KOPT-K1 (cell line): ENCODE results near the gene MBD3L4.
"Not testable (repeated sequence)": the region's sequence is repeated elsewhere in the genome, so short reads cannot be mapped to it uniquely, and the experiment has no call there.

Source experiments
- H3K27ac ChIP-seq: fragments of 200-600 bp; sonication (generic); 2 replicates; pipeline ENCODE4 v1.5.1; 2016; ENCODE audit warnings: antibody characterized with exemption, mild to moderate bottlenecking, low read depth, low read length; ENCODE audit not compliant: poor library complexity, severe bottlenecking
- H3K36me3 ChIP-seq: fragments of 200-600 bp; sonication (generic); 2 replicates; pipeline ENCODE4 v1.5.1; 2017; ENCODE audit warnings: antibody characterized with exemption, mild to moderate bottlenecking, low read length, moderate library complexity; ENCODE audit not compliant: insufficient read depth
- H3K9me3 ChIP-seq: fragments of 200-600 bp; sonication (generic); 2 replicates; pipeline ENCODE4 v1.5.1; 2017; ENCODE audit warnings: antibody characterized with exemption, low read length, mild to moderate bottlenecking; ENCODE audit not compliant: insufficient read depth, poor library complexity, severe bottlenecking

MBD3L4 gene

DNA sequence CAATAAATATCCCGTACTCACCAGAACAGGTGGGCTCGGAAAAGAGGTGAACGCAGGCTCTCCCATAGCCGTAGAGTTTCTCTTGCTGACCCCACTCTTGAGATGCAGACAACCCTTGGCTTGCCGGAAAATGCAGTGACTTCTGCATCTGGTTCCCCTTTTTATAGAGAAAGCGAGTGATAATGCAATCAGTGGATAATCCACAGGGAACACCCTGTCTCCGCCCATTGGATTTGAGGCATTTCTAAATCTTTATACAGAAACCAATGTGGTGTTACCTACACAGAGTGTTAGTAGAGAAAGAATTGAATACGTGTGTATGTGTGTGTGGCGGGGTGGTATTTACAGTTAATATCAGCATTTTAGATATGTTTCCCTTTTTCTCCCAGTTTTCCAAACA lies at the start of gene MBD3L4:
TSS of gene MBD3L4 (minus strand) at position 101 of the 400 bp plus-strand sequence. CDS start at position 66, 35 bp downstream.
- H3K36me3 ChIP-seq, H3K27ac ChIP-seq, H3K9me3 ChIP-seq: not testable (repeated sequence)

DNA sequence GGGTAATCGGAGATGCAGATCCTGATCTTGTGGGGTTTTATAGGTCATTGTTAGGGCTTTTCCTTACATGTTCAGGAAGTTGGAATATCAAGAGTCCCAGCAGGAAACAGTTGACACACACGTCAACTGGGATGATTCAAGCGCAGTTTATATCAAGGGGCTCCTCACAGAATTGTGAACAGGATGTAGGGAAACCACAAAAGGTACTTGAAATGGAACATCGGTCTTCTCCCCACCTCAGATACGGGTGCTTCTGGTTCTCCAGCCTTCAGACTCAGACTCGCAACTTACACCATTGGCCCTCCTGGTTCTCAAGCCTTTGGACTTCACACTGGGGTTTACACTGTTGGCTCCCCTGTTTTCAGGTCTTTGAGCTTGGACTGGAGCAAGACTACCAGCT lies 49.0 kb upstream of the MBD3L4 start:
- peaks cover 72% of the 10 kb centered on the region for H3K9me3 ChIP-seq
- peaks cover 24% of the 10 kb centered on the region for H3K36me3 ChIP-seq
- H3K27ac ChIP-seq = no peak overlapping the region

DNA sequence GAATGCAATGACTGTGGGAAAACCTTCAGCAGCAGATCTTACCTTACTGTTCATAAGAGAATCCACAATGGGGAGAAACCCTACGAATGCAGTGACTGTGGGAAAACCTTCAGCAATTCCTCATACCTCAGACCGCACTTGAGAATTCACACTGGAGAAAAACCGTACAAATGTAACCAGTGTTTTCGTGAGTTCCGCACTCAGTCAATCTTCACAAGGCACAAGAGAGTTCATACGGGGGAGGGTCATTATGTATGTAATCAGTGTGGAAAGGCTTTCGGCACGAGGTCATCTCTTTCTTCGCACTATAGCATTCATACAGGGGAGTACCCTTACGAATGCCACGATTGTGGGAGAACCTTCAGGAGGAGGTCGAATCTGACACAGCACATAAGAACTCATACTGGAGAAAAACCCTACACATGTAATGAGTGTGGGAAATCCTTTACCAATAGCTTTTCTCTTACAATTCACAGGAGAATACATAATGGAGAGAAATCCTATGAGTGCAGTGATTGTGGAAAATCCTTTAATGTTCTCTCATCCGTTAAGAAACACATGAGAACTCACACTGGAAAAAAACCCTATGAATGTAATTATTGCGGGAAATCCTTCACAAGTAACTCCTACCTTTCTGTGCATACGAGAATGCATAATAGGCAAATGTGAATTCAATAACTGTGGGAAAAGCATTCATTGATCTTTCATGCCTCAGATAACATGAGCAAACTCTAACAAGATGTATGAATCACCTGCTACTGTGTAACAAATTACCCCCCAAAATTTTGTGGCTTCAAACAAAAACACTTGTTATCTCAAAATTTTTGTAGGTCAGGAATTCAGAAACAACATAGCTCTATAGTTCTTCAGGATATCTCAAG lies 43.3 kb upstream of the MBD3L4 start:
- H3K9me3 ChIP-seq = peaks cover 100% of the 10 kb centered on the region
- H3K36me3 ChIP-seq = peaks cover 76% of the 10 kb centered on the region
- H3K27ac ChIP-seq = no peak overlapping the region

DNA sequence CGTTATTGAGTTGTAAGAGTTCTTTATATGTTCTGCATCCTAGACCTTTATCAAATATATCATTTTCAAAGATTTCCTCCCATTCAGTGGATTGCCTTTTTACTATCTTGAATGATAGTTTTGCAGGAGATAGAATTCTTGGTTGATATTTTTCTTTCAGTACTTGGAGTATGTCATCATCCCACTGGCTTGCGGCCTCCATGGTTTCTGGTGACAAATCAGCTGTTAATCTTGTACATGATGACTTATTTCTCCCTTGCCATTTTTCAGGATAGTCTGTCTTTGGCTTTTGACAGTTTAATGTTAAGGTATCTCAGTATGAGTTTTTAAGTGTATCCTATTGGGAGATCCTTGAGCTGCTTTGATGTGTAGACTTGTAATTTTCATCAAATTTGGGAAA lies 38.0 kb upstream of the MBD3L4 start:
- no peak overlapping the region for H3K27ac ChIP-seq
- H3K36me3 ChIP-seq = peaks cover 100% of the 10 kb centered on the region
- H3K9me3 ChIP-seq = peaks cover 83% of the 10 kb centered on the region

DNA sequence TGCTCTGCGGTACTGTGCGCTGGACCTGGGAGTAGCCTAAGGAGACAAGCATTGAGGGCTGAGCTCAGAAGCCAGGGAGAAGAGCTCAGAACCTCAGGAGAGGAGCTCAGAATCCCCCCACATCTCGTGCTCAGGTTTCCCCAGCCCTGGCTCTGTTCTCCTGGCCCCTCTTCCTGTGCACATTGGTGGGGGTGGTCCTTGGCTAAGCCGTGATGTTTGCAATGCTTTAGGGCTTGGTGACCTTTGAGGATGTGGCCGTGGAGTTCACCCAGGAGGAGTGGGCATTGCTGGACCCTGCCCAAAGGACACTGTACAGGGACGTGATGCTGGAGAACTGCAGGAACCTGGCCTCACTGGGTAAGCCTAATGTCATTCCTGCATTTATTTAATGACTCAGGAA lies 36.2 kb upstream of the MBD3L4 start:
- Histone ChIP-seq H3K27ac (no peak overlapping the region), H3K9me3 (peaks cover 64% of the 10 kb centered on the region), H3K36me3 (peaks cover 97% of the 10 kb centered on the region)

DNA sequence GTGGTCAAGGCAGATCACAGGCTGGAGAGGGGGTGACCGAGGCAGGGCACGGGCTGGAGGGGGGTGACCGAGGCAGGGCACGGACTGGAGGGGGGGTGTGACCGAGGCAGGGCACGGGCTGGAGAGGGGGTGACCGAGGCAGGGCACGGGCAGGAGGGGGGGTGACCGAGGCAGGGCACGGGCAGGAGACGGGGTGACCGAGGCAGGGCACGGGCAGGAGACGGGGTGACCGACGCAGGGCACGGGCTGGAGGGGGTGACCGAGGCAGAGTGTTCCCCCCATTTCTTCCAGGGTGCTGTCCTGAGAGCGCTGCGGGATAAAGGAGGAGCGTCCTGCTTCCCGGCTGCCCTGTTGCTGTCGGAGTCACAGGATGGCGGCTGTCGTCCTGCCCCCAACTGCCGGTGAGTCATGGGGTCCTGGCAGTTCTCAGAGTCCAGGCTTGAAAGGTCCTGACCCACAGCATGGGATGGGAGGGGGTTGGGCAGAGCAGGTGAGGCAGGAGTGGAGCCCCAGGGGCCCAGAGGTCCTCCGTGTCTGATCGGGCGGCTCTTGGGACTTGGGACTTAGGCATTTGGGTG lies 34.8 kb upstream of the MBD3L4 start:
- no peak overlapping the region for H3K27ac ChIP-seq
- H3K36me3 ChIP-seq = peaks cover 90% of the 10 kb centered on the region
- peaks cover 51% of the 10 kb centered on the region for H3K9me3 ChIP-seq

DNA sequence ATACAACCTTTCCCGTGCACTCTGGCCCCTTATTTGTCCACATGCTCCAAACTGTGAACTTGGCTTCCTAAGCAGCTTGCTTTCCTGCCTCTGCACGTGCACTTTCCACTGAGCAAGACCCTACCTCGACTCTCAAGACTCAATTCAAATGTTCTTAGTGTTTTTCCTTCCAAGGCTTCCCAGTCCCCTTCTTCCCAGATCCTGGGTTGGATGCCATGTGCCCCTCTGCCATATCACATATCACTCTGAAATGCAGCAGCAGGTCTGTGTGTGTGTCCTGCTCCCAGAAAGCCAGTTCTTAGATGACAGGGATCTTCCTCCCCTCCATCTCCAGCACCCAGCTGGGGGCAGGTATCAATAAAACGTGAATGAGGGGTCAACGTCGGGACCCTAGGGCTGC lies 32.6 kb upstream of the MBD3L4 start:
- Histone ChIP-seq H3K27ac (no peak overlapping the region), H3K9me3 (peaks cover 28% of the 10 kb centered on the region), H3K36me3 (peaks cover 67% of the 10 kb centered on the region)

DNA sequence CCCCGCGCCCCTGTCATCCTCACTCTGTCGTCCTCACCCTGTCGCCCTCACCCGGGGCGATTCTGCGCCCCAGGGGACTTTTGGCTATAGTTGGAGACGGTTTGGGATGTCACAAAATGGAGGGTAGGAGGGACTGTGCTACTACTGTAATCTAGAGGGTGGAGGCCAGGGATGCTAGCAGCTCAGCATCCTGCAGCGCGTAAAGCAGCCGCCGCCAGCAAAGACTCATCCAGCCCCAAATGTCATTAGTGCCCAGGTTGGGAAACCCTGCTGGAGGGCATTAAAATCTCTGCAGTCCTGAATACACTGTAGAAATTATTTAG lies 29.9 kb upstream of the MBD3L4 start:
- H3K9me3 ChIP-seq = peaks cover 1% of the 10 kb centered on the region
- H3K27ac ChIP-seq = peak overlapping the region; percentile 91
- peaks cover 41% of the 10 kb centered on the region for H3K36me3 ChIP-seq

DNA sequence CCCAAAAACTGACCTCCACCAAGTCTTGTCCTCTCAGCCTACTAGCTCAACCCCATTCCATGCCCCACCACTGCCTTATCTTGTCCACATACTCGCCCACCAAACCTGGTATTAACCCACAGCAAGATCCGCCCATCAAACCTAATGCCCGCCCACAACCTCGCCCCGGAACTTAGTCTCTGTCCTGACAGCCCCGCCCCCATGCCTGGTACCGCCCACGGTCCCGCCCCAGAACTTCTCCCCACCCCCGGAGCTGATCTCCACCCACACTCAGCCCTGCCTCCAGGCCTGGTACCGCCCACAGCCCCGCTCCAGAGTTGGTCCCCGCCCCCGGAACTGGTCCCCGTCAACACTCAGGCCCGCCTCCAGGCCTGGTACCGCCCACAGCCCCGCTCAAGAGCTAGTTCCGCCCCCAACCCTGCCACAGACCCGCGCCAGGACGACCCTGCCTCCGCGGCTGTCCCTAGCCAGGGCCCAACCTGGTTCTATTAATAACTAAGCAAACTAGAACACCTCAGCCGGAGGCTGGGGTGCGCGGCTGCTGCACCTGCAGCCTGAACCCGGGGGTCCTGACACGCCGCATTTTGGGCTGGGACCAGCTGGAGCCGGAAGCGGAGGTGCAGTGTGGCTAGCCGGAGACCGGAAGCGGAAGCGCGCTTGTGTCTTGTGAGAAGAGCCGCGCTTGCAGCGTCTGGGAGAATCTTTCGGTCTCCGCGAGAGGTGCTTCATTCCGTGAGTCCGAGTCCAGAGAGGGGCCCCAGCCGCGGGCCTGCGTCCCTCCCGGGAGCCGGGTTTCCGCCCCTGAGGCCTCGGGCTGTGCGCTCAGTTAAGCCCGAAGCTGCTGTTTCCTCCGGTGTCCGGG lies 29.3 kb upstream of the MBD3L4 start, which contains the start of gene ZNF557:
TSS of gene ZNF557 (plus strand) at position 662 of the 862 bp plus-strand sequence. CDS start 5,372 bp downstream, outside the sequence.
- Histone ChIP-seq H3K9me3 (no peaks in the 10 kb centered on the region), H3K27ac (peak within 1 kb of the TSS; percentile 91), H3K36me3 (peaks cover 35% of the 10 kb centered on the region)

DNA sequence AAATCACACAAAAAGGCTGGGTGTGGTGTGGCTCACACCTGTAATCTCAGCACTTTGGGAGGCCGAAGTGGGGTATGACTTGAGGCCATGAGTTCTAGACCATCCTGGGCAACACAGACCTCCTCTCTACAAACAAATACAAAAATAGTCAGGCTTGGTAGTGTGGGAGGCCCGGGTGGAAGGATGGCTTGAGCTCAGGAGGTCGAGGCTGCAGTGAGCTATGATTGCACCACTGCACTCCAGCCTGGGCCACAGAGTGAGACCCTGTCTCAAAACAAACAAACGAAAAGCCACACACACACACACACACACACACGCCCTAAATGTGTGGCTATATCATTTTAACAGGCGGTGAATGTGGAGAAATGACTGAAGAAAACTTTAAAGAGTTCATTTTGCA lies 28.6 kb upstream of the MBD3L4 start:
- Histone ChIP-seq H3K9me3 (no peaks in the 10 kb centered on the region), H3K27ac (peak overlapping the region; percentile 12), H3K36me3 (peaks cover 28% of the 10 kb centered on the region)

DNA sequence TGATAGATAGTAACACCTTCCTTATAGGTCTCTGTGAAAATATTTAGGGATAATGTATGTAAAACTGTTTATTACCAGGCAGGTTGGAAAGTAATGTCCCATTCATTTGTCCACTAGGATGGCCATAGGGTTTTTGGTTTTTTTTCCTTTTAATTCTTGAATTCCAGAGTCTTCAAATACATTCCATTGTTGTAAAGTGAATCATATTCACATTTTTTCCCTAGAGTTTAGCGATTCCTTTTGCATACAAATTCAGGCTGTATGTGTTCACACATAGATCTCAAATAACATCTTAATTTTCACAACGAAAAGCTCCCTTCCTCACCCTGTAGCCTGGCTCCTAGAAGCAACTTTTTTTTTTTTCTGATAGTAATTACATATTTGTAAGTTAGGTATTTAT lies 27.7 kb upstream of the MBD3L4 start:
- H3K9me3 ChIP-seq = no peaks in the 10 kb centered on the region
- no peak overlapping the region for H3K27ac ChIP-seq
- peaks cover 19% of the 10 kb centered on the region for H3K36me3 ChIP-seq

DNA sequence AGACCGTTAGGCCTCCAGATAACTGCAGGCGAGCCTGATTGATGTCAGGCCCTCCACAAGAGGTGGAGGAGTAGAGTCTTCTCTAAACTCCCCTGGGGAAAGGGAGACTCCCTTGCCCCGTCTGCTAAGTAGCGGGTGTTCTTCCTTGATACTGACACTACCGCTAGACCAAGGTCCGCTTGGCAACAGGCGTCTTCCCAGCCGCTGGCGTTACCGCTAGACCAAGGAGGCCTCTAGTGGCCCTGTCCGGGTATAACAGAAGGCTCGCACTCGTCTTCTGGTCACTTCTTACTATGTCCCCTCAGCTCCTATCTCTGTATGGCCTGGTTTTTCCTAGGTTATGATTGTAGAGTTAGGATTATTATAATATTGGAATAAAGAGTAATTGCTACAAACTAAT lies 27.1 kb upstream of the MBD3L4 start:
- H3K9me3 ChIP-seq, H3K27ac ChIP-seq: not testable (repeated sequence)
- H3K36me3 ChIP-seq = peaks cover 13% of the 10 kb centered on the region

DNA sequence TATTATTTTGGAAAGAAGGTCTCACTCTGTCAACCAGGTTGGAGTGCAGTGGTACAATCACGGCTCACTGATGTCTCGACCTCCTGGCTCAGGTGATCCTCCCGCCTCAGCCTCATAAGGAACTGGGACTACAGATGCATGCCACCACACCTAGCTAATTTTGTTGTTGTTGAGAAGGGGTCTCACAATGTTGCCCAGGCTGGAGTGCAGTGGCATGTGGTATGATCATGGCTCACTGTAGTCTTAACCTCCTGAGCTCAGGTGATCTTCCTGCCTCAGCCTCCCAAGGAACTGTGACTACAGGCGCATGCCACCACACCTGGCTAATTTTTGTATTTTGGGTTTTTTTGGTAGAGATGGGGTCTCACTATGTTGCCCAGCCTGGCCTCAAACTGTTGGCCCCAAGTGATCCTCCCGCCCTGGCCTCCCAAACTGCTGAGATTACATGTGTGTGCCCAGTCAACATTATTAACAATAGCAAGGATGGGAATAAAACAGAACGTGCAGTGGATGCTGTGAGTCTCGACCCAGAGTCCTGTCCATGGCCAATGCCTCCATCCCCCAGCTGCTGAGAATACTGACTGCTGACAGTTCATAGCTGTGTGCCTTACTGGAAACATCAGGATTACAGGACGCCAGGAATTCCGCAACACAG lies 23.9 kb upstream of the MBD3L4 start:
- Histone ChIP-seq H3K36me3 (no peaks in the 10 kb centered on the region), H3K9me3 (no peaks in the 10 kb centered on the region), H3K27ac (no peak overlapping the region)

DNA sequence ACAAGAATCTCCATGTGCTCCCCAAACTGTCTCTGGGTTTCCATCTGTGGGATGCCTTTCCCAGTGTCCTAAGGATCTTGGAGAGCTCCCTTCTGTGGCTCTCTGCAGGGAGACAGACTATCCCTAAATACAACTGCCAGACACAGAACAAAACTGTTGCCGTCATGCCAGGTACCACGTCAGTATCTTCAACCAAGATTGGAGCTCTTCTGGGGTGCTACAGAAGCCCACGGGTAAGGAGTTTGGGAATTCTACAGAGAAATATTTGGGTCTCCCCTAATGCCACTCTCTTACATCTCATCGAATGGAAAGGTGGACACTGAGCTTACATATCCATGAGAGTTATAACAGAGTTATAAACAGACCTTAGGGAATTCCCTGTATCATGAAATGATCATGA lies 23.4 kb upstream of the MBD3L4 start:
- no peaks in the 10 kb centered on the region for H3K36me3 ChIP-seq
- H3K9me3 ChIP-seq = no peaks in the 10 kb centered on the region
- no peak overlapping the region for H3K27ac ChIP-seq

DNA sequence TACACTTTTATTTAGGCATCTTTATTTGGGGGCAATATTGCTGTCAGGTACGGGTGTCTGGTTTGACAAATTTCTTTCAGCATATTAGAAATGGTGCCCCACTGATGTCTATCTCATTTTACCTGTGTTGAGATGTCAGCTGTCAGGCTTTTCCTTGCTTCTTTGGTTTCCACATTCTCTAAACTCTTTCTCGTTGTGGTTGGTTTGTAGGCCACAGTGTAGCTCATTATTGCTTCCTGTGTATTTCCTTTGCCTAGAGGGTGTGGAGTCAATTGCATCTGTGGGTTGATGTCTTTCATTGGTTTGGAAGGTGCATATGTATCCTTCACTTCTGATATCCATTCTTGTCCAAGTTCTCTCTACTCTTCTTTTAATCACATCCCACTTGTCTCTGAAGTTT lies 20.0 kb upstream of the MBD3L4 start:
- H3K9me3 ChIP-seq, H3K27ac ChIP-seq, H3K36me3 ChIP-seq: not testable (repeated sequence)
